PFSK-1 (cell line): ENCODE data around the gene PIGL.

Source experiments
- FOXP2 ChIP-seq: optimal IDR thresholded peaks from 2 replicates; pipeline ENCODE3; 2011; ENCODE audit warnings: borderline replicate concordance, control low read depth, inconsistent platforms; ENCODE audit not compliant: insufficient read depth; ENCODE audit errors: extremely low read length, extremely low read depth
- POLR2AphosphoS5 ChIP-seq: IDR thresholded peaks from 2 replicates; pipeline ENCODE4 v1.6.1; 2012; ENCODE audit warnings: low read depth, mild to moderate bottlenecking, control low read depth, low read length, moderate library complexity
- REST ChIP-seq, 2 experiments: IDR thresholded peaks; 2 replicates each; pipeline versions ENCODE4 v1.6.1 to v1.8.0; 2011 to 2012; ENCODE audit warnings: low read depth in 2 of 2, low read length in 2 of 2, control low read depth in 1 of 2, inconsistent platforms in 1 of 2, mild to moderate bottlenecking in 1 of 2, moderate library complexity in 1 of 2; ENCODE audit not compliant: insufficient read depth in 1 of 2
- SIN3A ChIP-seq: IDR thresholded peaks from 2 replicates; pipeline ENCODE4 v1.6.1; 2012; ENCODE audit warnings: mild to moderate bottlenecking, low read length, moderate library complexity, borderline replicate concordance; ENCODE audit not compliant: insufficient read depth
- TAF1 ChIP-seq: IDR thresholded peaks from 2 replicates; pipeline ENCODE4 v1.6.1; 2012; ENCODE audit warnings: low read length, control low read depth, borderline replicate concordance; ENCODE audit not compliant: insufficient read depth

The PIGL gene

DNA sequence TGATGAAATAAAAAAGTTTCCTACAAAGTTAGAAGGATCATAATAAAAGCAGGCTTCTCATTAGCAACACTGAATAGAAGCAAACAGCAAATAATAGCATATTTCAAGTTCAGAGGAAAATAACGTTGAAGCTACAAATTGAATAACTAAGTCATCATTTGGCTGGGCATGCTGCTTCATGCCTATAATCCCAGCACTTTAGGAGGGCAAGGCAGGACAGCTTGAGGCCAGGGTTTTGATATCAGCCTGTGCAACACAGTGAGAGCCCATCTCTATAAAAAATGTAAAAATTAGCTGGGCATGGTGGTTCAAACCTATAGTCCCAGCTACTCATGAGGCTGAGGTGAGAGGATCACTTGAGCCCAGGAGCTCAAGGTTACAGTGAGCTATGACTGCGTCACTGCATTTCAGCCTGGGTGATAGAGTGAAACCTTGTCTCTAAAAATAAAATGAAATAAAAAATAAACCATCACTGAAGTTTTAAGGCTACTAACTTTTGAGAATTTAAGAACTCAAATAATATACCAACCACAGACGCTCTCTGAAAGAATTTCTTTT lies 27.1 kb upstream of the PIGL start:
- TF ChIP-seq REST (IDR thresholded peaks at IDR 0.05; ENCODE audit: insufficient read depth in 1 of 2, low read depth in 2 of 2, low read length in 2 of 2) (no peak), POLR2AphosphoS5 (no peak), FOXP2 (no peak), TAF1 (no peak), SIN3A (no peak)

- TF ChIP-seq FOXP2 (no peak), POLR2AphosphoS5 (no peak), SIN3A (no peak), TAF1 (no peak)
These were observed 26.2 kb upstream of the PIGL start for GRCh38 chr17:16190703-16191360.

DNA sequence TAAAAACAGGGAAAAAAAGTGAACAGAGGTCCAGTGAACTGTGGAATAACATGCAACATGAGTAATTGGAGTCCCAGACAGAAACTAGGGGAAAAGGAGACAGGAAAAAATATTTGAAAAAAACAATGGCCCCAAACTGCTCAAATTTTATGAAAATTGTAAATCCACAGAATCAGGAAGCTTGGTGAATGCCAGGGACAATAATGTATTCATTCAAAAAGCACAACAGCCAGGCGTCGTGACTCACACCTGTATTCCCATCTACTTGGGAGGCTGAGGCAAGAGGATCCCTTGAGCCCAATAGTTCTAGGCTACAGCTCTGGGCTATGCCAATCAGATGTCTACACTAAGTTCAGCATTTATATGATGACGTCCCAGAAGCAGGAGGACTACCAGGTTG lies 25.4 kb upstream of the PIGL start:
- TF ChIP-seq SIN3A: no peak
- TF ChIP-seq FOXP2: no peak
- no peak for TF ChIP-seq POLR2AphosphoS5
- no peak for TF ChIP-seq TAF1
- no peak for TF ChIP-seq REST (IDR thresholded peaks at IDR 0.05; ENCODE audit: insufficient read depth in 1 of 2, low read depth in 2 of 2, low read length in 2 of 2)

- TF ChIP-seq FOXP2: no peak
- TF ChIP-seq POLR2AphosphoS5: no peak
- TF ChIP-seq TAF1: no peak
- TF ChIP-seq SIN3A: no peak
- TF ChIP-seq REST (IDR thresholded peaks at IDR 0.05; ENCODE audit: insufficient read depth in 1 of 2, low read depth in 2 of 2, low read length in 2 of 2): no peak
These were observed 19.7 kb upstream of the PIGL start for GRCh38 chr17:16197276-16197675.

GRCh38 chr17:16199093-16199492 lies 17.9 kb upstream of the PIGL start:
- TF ChIP-seq TAF1 (no peak), POLR2AphosphoS5 (no peak), REST (IDR thresholded peaks at IDR 0.05; ENCODE audit: insufficient read depth in 1 of 2, low read depth in 2 of 2, low read length in 2 of 2) (no peak), FOXP2 (no peak), SIN3A (no peak)
